H1 (cell line): Measurements from ENCODE around the gene RPL22L1. TPM values are rescaled to one million over a fixed set of nuclear protein-coding genes. Genes with fewer than 3 reads are reported as not detected.

Source experiments
- CTCF ChIP-seq, 3 experiments: IDR thresholded peaks; 1 replicate in 2 of 3; 2 replicates in 1 of 3; pipeline versions ENCODE4 v1.5.1 to v1.6.1; 2011; ENCODE audit warnings: low read length in 3 of 3, mild to moderate bottlenecking in 3 of 3, inconsistent platforms in 2 of 3, low read depth in 1 of 3, moderate library complexity in 1 of 3; ENCODE audit not compliant: insufficient read depth in 1 of 3; ENCODE audit errors: control extremely low read depth in 1 of 3
- polyA plus RNA-seq, 7 experiments: library from polyadenylated mRNA; depleted of rRNA in 3 of 7; stranded (reverse) in 5 of 7; unstranded in 2 of 7; fragments of >200 nt in 5 of 7; fragments of 200-250 nt in 2 of 7; gene quantifications; 1 replicate in 5 of 7; 2 replicates in 1 of 7; 4 replicates in 1 of 7; pipeline versions ENCODE4 v1.2.1 to v1.2.3, GENCODE V29; 2011 to 2013; ENCODE audit warnings: missing spikeins in 2 of 7, mixed read lengths in 2 of 7
- total RNA-seq: library from RNA; stranded (reverse); fragmentation: NEBNext Ultra II Directional; extraction: Animal tissue kit (Norgen Biotek cat#: 25700); gene quantifications from 2 replicates; pipeline ENCODE4 v1.2.1, GENCODE V29; 2021
- TF ChIP-seq, protein P1 (sequence below): IDR thresholded peaks from 2 replicates; pipeline ENCODE4 v1.6.1; 2012; ENCODE audit warnings: low read length, inconsistent platforms

RPL22L1 gene
- total and polyA plus RNA-seq, 2 of the 8 experiments (the other 6 are each of a cell fraction or from before 2014, with no cell fraction given), result 99.9 to 280 TPM

- TF ChIP-seq, protein P1, sequence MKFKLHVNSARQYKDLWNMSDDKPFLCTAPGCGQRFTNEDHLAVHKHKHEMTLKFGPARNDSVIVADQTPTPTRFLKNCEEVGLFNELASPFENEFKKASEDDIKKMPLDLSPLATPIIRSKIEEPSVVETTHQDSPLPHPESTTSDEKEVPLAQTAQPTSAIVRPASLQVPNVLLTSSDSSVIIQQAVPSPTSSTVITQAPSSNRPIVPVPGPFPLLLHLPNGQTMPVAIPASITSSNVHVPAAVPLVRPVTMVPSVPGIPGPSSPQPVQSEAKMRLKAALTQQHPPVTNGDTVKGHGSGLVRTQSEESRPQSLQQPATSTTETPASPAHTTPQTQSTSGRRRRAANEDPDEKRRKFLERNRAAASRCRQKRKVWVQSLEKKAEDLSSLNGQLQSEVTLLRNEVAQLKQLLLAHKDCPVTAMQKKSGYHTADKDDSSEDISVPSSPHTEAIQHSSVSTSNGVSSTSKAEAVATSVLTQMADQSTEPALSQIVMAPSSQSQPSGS, result no peak
- TF ChIP-seq CTCF (IDR thresholded peaks at IDR 0.05; ENCODE audit: control extremely low read depth in 1 of 3, insufficient read depth in 1 of 3, low read depth in 1 of 3, low read length in 3 of 3), result no peak
These were observed 35.9 kb upstream of the RPL22L1 start (continued) for GRCh38 chr3:170905862-170906261.
